RKO (cell line): Measurements from ENCODE around the gene TSPAN5.
A peak's percentile ranks its signal among the peaks of the same experiment; 100 is the strongest.
"Not testable (repeated sequence)": the region's sequence is repeated elsewhere in the genome, so short reads cannot be mapped to it uniquely, and the experiment has no call there.

Source experiments
- DNase-seq: peaks from one replicate; pipeline ENCODE4 v3.0.0-alpha.2; 2016; ENCODE audit warnings: low spot score

Gene TSPAN5

GRCh38 chr4:98461121-98461865 is 197.1 kb downstream of the TSPAN5 start:
- not testable (repeated sequence) for DNase-seq

GRCh38 chr4:98457422-98457821 is 201.0 kb downstream of the TSPAN5 start:
- DNase-seq, result not testable (repeated sequence)

DNA sequence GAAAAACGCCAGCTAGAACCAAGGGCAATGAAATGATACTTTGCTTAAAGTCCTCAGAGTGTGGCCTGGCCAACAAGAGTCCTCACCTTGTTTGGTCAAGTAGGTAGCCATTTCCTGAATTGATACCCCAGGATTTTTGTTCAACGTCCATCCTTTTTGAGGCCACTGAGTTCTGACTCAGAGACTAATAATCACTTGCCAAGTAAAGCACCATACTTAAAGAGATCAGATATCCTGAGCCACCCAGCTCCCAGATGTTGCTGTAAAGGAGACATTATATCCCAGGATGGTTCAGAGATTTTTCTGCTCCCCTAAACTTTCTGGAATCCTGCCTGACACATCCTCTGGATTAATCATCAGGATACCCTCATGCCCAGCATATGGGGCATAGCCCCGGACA is 206.3 kb downstream of the TSPAN5 start:
- DNase-seq, result no peak

DNA sequence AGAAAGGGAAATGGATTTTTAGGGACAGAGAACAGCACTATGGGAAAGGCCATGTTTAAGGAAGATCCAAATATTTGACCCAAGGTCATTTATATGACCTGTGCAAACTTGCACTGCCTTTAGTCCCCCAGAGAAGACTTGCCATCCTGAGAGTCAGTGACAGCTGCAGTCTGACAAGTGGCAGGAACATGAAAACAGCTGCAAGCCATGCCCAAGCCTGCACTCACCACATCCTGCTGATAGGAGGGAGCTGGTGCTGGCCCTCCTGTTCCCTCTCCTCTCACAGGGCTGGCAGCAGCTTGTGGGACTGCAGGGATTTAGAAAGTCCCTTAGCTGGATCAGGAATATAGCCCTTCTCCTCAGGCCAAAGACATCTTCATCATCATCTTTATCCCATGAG is 209.5 kb downstream of the TSPAN5 start:
- DNase-seq, result no peak

DNA sequence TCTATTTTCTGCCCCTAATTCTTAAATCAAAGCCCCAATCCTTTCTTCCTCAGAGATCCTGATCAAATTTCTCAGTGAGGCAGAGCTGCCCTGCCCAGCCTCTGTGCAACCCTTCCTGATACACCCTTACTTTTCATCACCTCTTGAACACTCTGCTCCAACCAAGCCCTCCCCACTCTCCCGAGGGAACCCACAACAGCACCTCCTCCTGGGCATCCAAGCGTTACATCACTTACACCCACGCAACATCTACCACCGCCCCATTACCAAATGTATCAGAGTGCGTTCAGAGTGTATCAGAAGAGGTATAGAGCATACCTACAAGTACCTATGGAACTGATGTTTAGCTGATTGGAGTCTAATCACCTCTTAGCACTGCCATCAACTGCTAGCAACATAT is 210.8 kb downstream of the TSPAN5 start:
- no peak for DNase-seq

DNA sequence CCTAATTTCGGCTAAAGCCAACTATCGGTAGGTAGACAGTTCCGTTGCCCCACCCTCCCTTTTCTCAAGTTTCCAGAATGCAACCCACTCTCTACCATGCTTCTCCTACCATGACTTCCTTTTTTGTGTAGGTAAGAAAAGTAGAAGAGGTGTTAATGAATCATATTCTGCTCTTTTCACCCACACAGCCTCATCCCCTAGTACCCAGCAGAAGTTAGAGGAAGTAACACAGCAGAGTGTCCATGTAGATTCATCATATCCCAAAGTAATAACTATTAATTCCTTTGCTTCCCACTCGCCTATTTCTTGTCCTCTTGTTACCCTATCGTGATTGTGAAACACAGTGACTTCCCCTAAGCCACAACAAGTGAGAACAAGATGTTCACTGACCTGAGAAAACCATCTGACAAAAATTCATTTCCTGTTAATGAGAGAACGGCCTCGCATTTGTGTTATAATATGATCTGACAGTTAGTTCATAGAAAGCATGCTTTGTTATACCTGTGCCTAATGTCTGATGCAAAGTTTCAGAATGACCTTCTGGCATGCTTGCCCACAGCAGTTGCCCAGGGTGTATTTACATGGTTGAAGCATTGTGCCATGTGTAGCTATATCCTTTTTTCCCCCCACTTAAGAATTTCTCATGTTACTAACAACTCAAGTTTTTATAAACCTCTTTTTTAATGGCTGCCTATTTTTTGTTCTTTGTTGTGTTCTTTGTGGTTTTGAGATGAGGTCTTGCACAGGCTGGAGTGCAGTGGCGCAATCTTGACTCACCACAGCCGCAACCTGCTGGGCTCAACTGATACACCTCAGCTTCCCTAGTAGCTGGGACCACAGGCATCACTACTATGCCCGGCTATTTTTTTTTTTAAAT is 211.7 kb downstream of the TSPAN5 start:
- no peak for DNase-seq

DNA sequence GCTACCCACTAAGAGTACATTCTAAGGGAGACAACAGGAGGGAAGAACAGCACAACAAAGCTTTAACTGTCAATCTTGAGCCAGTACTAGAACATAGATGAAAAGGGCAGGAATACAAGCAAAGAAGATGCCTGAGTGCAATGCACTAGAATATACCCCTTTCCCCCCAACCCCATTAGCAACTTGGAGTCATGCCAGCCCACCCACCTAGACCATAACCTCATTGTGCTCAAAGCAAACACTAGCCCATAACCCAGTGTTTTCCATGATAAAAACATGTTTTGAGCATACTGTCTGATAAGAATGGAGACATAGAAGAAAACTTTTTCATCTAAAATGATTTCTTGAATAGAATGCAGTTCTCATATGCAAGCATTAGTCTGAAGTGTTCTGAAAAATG is 214.0 kb downstream of the TSPAN5 start:
- DNase-seq, result no peak

DNA sequence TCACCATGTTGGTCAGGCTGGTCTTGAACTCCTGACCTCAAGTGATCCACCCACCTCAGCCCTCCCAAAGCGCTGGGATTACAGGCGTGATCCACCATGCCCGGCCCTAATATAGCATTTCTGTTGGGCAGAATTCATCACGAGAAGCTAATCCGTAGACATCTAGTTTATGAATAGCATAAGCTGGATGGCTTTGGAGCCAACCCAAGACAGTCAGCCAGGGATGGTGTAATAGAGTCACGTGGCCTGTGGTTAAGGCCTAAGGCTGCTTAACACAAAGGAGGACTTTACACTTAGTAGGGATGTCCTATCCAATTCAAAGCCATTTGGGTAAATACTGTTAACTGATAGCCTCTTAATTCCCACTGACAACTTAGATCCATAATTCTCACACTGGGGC is 223.6 kb downstream of the TSPAN5 start:
- DNase-seq, result no peak

DNA sequence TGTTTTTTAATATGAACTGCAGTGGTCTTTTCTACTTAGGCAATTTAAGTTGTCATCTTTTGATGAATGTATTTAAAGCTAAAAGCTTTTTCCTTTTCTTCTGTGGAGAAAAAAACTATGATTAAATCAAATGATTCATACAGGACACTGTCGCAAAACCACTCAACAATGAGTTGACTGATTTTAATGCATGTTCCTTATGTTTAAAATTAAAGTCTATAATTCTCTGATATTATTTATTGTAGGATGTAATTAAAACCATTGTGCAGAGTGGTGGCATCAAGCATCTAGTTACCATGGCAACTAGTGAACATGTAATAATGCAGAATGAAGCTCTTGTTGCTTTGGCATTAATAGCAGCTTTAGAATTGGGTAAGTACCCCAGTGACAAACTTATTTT is 224.7 kb downstream of the TSPAN5 start:
- DNase-seq, result no peak

- DNase-seq, result peak; percentile 57
These were observed 227.6 kb downstream of the TSPAN5 start for GRCh38 chr4:98430708-98431403.

DNA sequence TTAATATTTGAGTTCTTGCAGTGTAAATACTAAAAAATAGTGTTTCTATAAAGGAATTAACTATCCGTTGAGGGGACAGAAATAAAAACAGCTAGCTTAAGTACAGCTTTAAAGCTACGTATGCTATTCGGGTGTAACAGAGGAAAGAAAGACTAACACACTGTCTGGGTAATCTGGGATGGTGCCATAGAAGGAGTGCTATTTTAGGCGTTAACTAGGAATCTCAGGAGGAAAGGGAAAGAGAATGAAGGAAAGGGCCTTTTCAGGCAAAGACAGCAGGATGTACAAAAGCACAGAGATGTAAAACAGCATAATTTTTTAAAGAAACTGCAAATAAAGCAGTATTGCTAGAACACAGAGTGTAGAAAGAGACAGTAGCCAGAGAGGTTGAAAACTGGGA is 235.4 kb downstream of the TSPAN5 start:
- DNase-seq, result no peak

- no peak for DNase-seq
These were observed 237.3 kb downstream of the TSPAN5 start for GRCh38 chr4:98421111-98421510.
